ENCODE data around the gene CXADR.
"Not testable (repeated sequence)": the region's sequence is repeated elsewhere in the genome, so short reads cannot be mapped to it uniquely, and the experiment has no call there.

Gene CXADR

GRCh38 chr21:17502985-17503384 lies 9.9 kb upstream of the CXADR start:
- DNase-seq = not testable (repeated sequence)

- no peak for DNase-seq
Observed at GRCh38 chr21:17506951-17507350, 5.9 kb upstream of the CXADR start.

GRCh38 chr21:17507591-17507990 lies 5.3 kb upstream of the CXADR start:
- no peak for DNase-seq

GRCh38 chr21:17513214-17514123 lies 626 bp downstream of the CXADR start:
- no peak for DNase-seq

- DNase-seq = no peak
Observed at GRCh38 chr21:17514124-17514845, 1.4 kb downstream of the CXADR start.

GRCh38 chr21:17517008-17517407 lies 4.2 kb downstream of the CXADR start:
- DNase-seq = not testable (repeated sequence)

- DNase-seq = no peak
Observed at GRCh38 chr21:17519208-17519738, 6.4 kb downstream of the CXADR start.

- no peak for DNase-seq
Observed at GRCh38 chr21:17519965-17520609, 7.2 kb downstream of the CXADR start.

- DNase-seq = no peak
Observed at GRCh38 chr21:17523007-17523451, 10.2 kb downstream of the CXADR start.

GRCh38 chr21:17523979-17524494 lies 11.2 kb downstream of the CXADR start:
- not testable (repeated sequence) for DNase-seq

GRCh38 chr21:17524635-17525034 lies 11.8 kb downstream of the CXADR start:
- DNase-seq = no peak

GRCh38 chr21:17526776-17527175 lies 13.9 kb downstream of the CXADR start:
- no peak for DNase-seq

- DNase-seq = no peak
Observed at GRCh38 chr21:17527240-17527639, 14.4 kb downstream of the CXADR start.

- DNase-seq = no peak
Observed at GRCh38 chr21:17527711-17528110, 14.9 kb downstream of the CXADR start.

- DNase-seq = no peak
Observed at GRCh38 chr21:17529648-17530047, 16.8 kb downstream of the CXADR start.

GRCh38 chr21:17532292-17532691 lies 19.4 kb downstream of the CXADR start:
- no peak for DNase-seq

- DNase-seq = no peak
Observed at GRCh38 chr21:17536381-17536780, 23.5 kb downstream of the CXADR start.

GRCh38 chr21:17537299-17537698 lies 24.5 kb downstream of the CXADR start:
- DNase-seq = no peak

- DNase-seq = no peak
Observed at GRCh38 chr21:17538576-17538975, 25.7 kb downstream of the CXADR start.

- no peak for DNase-seq
Observed at GRCh38 chr21:17539323-17539722, 26.5 kb downstream of the CXADR start.

GRCh38 chr21:17539743-17540341 lies 27.0 kb downstream of the CXADR start:
- DNase-seq = no peak

GRCh38 chr21:17540530-17540929 lies 27.7 kb downstream of the CXADR start:
- no peak for DNase-seq

Measured in T1000 (cell line).